Stimulated activated CD8-positive, alpha-beta memory T cell treated with anti-CD3 and anti-CD28 coated beads, Interleukin-15, amount 100 ng/mL, for 24 hours (primary cell): ENCODE measurements around the gene PDE6D.

ENCODE experiments used
- DNase-seq: peaks from one replicate; pipeline ENCODE4 v3.0.0-alpha.2; 2020; ENCODE audit warnings: low read depth

Gene PDE6D

DNA sequence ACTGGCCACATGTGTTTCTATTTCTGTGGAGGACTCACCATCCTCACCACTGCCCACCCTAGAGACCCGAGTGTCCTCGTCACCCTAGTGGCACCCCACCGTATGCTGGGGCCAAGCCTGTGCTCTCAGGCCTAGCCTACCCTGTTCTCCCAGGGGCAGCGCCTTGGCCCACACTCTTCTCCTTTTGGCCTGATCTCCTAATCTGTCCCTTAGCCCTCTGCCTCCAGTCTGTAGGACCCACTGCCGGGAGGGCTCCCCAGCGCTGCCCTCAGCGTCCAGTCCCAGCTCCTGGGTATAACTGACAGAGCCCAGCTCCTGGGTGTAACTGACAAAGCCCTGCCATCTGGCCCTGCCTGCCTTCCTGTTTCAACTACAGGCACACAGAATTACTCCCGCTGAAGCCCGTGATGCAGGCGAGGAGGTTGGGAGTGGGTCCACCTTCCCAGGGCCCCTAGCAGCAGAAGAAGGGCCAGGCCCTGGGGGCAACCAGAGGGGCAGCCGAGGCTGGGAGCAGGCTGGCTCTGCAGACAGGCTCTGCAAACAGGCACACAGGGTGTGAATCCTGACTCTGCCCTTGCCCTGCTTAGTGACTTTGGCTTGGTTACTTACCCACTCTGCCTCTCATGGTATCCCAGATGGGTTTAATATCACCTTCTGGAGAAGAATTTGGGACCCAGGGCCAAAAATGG, 98.3 kb downstream of the PDE6D start:
- no peak for DNase-seq
